Endothelial cell (in vitro differentiated cells): ENCODE measurements around the gene C6orf132. TPM values are rescaled to one million over a fixed set of nuclear protein-coding genes. Genes with fewer than 3 reads are reported as not detected.

ENCODE experiments used
- DNase-seq: peaks from one replicate; pipeline ENCODE4 v3.0.0; 2021; ENCODE audit warnings: low spot score
- H3K27ac Mint-ChIP-seq: one replicate; pipeline ENCODE4 v1.8.0; 2021; ENCODE audit warnings: mixed read lengths, inconsistent platforms; ENCODE audit not compliant: unreplicated experiment
- H3K27me3 Mint-ChIP-seq: one replicate; pipeline ENCODE4 v1.8.0; 2021; ENCODE audit warnings: mild to moderate bottlenecking, moderate library complexity, mixed read lengths, inconsistent platforms; ENCODE audit not compliant: unreplicated experiment
- H3K36me3 Mint-ChIP-seq: one replicate; pipeline ENCODE4 v1.8.0; 2021; ENCODE audit warnings: mild to moderate bottlenecking, low read depth, mixed read lengths, inconsistent platforms; ENCODE audit not compliant: unreplicated experiment
- H3K4me1 Mint-ChIP-seq: one replicate; pipeline ENCODE4 v1.8.0; 2021; ENCODE audit warnings: mild to moderate bottlenecking, mixed read lengths, inconsistent platforms; ENCODE audit not compliant: unreplicated experiment
- H3K4me3 Mint-ChIP-seq: one replicate; pipeline ENCODE4 v1.8.0; 2021; ENCODE audit warnings: mild to moderate bottlenecking, mixed read lengths, inconsistent platforms; ENCODE audit not compliant: unreplicated experiment
- H3K9me3 Mint-ChIP-seq: one replicate; pipeline ENCODE4 v1.8.0; 2021; ENCODE audit warnings: mixed read lengths, inconsistent platforms; ENCODE audit not compliant: unreplicated experiment
- CTCF ChIP-seq: fragments of 200-600 bp; sonication (generic); IDR thresholded peaks from one replicate; pipeline ENCODE4 v1.5.0; 2021; ENCODE audit warnings: antibody characterized with exemption; ENCODE audit not compliant: unreplicated experiment
- total RNA-seq: library from RNA; stranded (reverse); fragmentation: NEBNext Ultra II Directional; extraction: Animal tissue kit (Norgen Biotek cat#: 25700); gene quantifications from one replicate; pipeline ENCODE4 v1.2.1, GENCODE V29; 2021; ENCODE audit not compliant: unreplicated experiment

C6orf132 gene
- total RNA-seq, 1 donor from 2014 or later: 0.87 TPM

DNA sequence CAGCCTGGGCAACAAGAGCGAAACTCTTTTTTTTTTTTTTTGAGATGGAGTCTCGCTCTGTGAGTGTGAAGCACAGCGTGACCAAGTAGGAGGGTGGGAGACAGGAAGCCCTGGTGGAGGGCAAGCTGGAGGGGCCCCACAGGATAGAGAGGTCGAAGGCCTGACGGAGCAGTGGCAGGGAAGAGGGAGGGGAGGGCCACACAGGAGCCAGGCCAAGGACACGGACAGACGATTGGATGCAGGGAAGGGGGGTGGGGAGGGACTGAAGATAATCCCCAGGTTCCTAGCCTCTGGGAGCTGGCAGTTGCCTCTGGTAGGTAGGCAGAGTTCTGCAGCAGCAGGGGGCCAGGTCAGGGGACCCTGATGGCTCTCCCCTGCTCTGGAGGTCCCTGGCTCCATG is 20.0 kb upstream of the C6orf132 start:
- TF ChIP-seq CTCF: no peak
- Mint-ChIP-seq H3K27ac (no peak overlapping the region), H3K4me3 (no peak overlapping the region), H3K27me3 (no peaks in the 10 kb centered on the region), H3K36me3 (no peaks in the 10 kb centered on the region), H3K4me1 (peaks cover 3% of the 10 kb centered on the region), H3K9me3 (no peaks in the 10 kb centered on the region)
- DNase-seq: no peak

DNA sequence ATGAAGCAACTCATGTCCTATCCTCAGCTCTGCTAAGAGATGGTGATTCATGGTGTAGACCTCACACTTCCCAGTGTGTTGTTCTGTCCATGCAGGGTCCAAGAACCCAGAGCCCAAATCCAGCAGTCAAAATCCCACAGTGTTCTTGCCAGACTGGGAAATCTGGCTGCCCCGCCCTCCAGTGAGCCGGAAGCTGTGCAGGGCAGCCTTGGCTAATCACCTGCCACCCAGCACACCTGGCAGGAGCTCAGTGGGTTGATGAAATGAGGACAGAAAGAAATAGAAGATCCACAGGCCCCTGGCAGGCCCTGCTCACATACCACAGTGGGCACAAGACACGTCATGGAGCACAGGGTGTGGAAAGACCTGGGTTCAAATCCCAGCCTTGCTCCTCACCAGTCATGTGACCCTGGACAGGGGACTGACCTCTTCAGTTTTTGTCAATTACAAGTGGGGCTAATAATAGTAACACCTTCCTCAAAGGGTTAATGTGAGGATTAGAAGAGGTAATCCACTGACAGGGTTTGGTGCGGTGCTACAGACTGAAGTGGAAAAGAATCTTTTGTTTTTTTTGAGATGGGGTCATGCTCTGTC is 17.1 kb upstream of the C6orf132 start:
- no peaks in the 10 kb centered on the region for H3K36me3 Mint-ChIP-seq
- H3K27ac Mint-ChIP-seq: no peak overlapping the region
- DNase-seq: no peak
- no peaks in the 10 kb centered on the region for H3K9me3 Mint-ChIP-seq
- H3K4me3 Mint-ChIP-seq: no peak overlapping the region
- no peak for TF ChIP-seq CTCF
- H3K27me3 Mint-ChIP-seq: peaks cover 3% of the 10 kb centered on the region
- no peaks in the 10 kb centered on the region for H3K4me1 Mint-ChIP-seq

GRCh38 chr6:42158631-42159030 is 16.2 kb upstream of the C6orf132 start:
- H3K27ac Mint-ChIP-seq: no peak overlapping the region

GRCh38 chr6:42158011-42158410 is 15.6 kb upstream of the C6orf132 start:
- Mint-ChIP-seq H3K27me3 (peaks cover 3% of the 10 kb centered on the region), H3K4me3 (no peak overlapping the region), H3K27ac (no peak overlapping the region), H3K9me3 (no peaks in the 10 kb centered on the region), H3K36me3 (no peaks in the 10 kb centered on the region), H3K4me1 (no peaks in the 10 kb centered on the region)
- DNase-seq: no peak
- no peak for TF ChIP-seq CTCF

More at GRCh38 chr6:42158631-42159030, 16.2 kb upstream of the C6orf132 start:
- no peaks in the 10 kb centered on the region for H3K36me3 Mint-ChIP-seq
- peaks cover 3% of the 10 kb centered on the region for H3K27me3 Mint-ChIP-seq
- no peak overlapping the region for H3K4me3 Mint-ChIP-seq
- H3K9me3 Mint-ChIP-seq: no peaks in the 10 kb centered on the region
- DNase-seq: no peak
- TF ChIP-seq CTCF: no peak
- H3K4me1 Mint-ChIP-seq: no peaks in the 10 kb centered on the region

DNA sequence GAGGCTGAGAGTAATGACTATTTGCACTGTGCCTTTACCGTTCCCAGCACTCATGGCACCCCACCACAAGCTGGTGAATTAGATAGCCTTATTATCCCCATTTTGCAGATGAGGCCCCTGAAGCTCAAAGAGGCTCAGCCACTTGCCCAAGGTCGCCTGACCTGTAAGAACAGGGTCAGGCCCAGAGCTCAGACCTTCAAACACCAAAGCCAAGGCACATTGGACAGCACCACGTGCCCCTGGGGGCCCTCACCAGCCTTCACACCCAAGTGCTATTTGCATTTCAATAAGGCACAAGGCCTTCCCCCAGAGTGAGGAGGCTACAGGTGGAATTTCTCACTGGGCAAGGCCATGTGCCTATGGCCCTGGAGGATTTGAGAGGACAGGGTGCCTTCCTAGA is 14.2 kb upstream of the C6orf132 start:
- Mint-ChIP-seq H3K27me3 (peaks cover 6% of the 10 kb centered on the region), H3K27ac (no peak overlapping the region), H3K4me1 (no peaks in the 10 kb centered on the region), H3K9me3 (no peaks in the 10 kb centered on the region), H3K4me3 (no peak overlapping the region), H3K36me3 (no peaks in the 10 kb centered on the region)
- TF ChIP-seq CTCF: no peak
- DNase-seq: no peak
